ENCODE data around the gene PIEZO2.
"Not testable (repeated sequence)": the region's sequence is repeated elsewhere in the genome, so short reads cannot be mapped to it uniquely, and the experiment has no call there.

The PIEZO2 gene

GRCh38 chr18:11145413-11146191 is 3.8 kb downstream of the PIEZO2 start:
- H3K9me3 ChIP-seq (ENCODE audit: insufficient read depth, low read length) = no peaks in the 10 kb centered on the region
- peaks cover 5% of the 10 kb centered on the region for H3K4me1 ChIP-seq (ENCODE audit: insufficient read depth, insufficient read length)
- H3K27me3 ChIP-seq (ENCODE audit: insufficient read depth, insufficient read length) = peaks cover 37% of the 10 kb centered on the region
- TF ChIP-seq ZNF274 (IDR thresholded peaks at IDR 0.05; ENCODE audit: low read depth, low read length) (no peak), YY1 (IDR thresholded peaks at IDR 0.05; ENCODE audit: insufficient read depth, insufficient read length) (no peak), SUZ12 (IDR thresholded peaks at IDR 0.05; ENCODE audit: extremely low read depth, insufficient read depth, insufficient read length) (no peak)
- DNase-seq (ENCODE audit: low read depth, low spot score) = no peak
- H3K9ac ChIP-seq (ENCODE audit: insufficient read length, low read depth) = no peak overlapping the region
- peaks cover 5% of the 10 kb centered on the region for H3K36me3 ChIP-seq (ENCODE audit: insufficient read depth, insufficient read length, low read length)
- H3K4me3 ChIP-seq (ENCODE audit: insufficient read length, low read depth) = no peak overlapping the region

GRCh38 chr18:11137400-11137799 is 12.0 kb downstream of the PIEZO2 start:
- DNase-seq (ENCODE audit: low read depth, low spot score) = no peak
- Histone ChIP-seq H3K9ac (ENCODE audit: insufficient read length, low read depth) (no peak overlapping the region), H3K4me3 (ENCODE audit: insufficient read length, low read depth) (no peak overlapping the region), H3K4me1 (ENCODE audit: insufficient read depth, insufficient read length) (no peaks in the 10 kb centered on the region), H3K36me3 (ENCODE audit: insufficient read depth, insufficient read length, low read length) (peaks cover 7% of the 10 kb centered on the region), H3K9me3 (ENCODE audit: insufficient read depth, low read length) (no peaks in the 10 kb centered on the region), H3K27me3 (ENCODE audit: insufficient read depth, insufficient read length) (no peaks in the 10 kb centered on the region)
- no peak for TF ChIP-seq ZNF274 (IDR thresholded peaks at IDR 0.05; ENCODE audit: low read depth, low read length)
- no peak for TF ChIP-seq YY1 (IDR thresholded peaks at IDR 0.05; ENCODE audit: insufficient read depth, insufficient read length)
- TF ChIP-seq SUZ12 (IDR thresholded peaks at IDR 0.05; ENCODE audit: extremely low read depth, insufficient read depth, insufficient read length) = no peak

GRCh38 chr18:11136241-11136640 is 13.1 kb downstream of the PIEZO2 start:
- peaks cover 4% of the 10 kb centered on the region for H3K36me3 ChIP-seq (ENCODE audit: insufficient read depth, insufficient read length, low read length)
- no peaks in the 10 kb centered on the region for H3K27me3 ChIP-seq (ENCODE audit: insufficient read depth, insufficient read length)
- H3K4me3 ChIP-seq (ENCODE audit: insufficient read length, low read depth) = no peak overlapping the region
- no peaks in the 10 kb centered on the region; the same call in 1 of the 2 replicates for H3K9me3 ChIP-seq (ENCODE audit: insufficient read depth, low read length)
- DNase-seq (ENCODE audit: low read depth, low spot score) = no peak
- no peak overlapping the region for H3K9ac ChIP-seq (ENCODE audit: insufficient read length, low read depth)
- no peaks in the 10 kb centered on the region for H3K4me1 ChIP-seq (ENCODE audit: insufficient read depth, insufficient read length)
- TF ChIP-seq ZNF274 (IDR thresholded peaks at IDR 0.05; ENCODE audit: low read depth, low read length) (no peak), SUZ12 (IDR thresholded peaks at IDR 0.05; ENCODE audit: extremely low read depth, insufficient read depth, insufficient read length) (no peak), YY1 (IDR thresholded peaks at IDR 0.05; ENCODE audit: insufficient read depth, insufficient read length) (no peak)

GRCh38 chr18:11134940-11135339 is 14.4 kb downstream of the PIEZO2 start:
- Histone ChIP-seq H3K9ac (ENCODE audit: insufficient read length, low read depth) (no peak overlapping the region), H3K4me1 (ENCODE audit: insufficient read depth, insufficient read length) (no peaks in the 10 kb centered on the region), H3K4me3 (ENCODE audit: insufficient read length, low read depth) (no peak overlapping the region), H3K9me3 (ENCODE audit: insufficient read depth, low read length) (peaks cover 1% of the 10 kb centered on the region; the same call in 1 of the 2 replicates), H3K36me3 (ENCODE audit: insufficient read depth, insufficient read length, low read length) (peaks cover 2% of the 10 kb centered on the region), H3K27me3 (ENCODE audit: insufficient read depth, insufficient read length) (no peaks in the 10 kb centered on the region)
- DNase-seq (ENCODE audit: low read depth, low spot score) = no peak
- TF ChIP-seq SUZ12 (IDR thresholded peaks at IDR 0.05; ENCODE audit: extremely low read depth, insufficient read depth, insufficient read length) (no peak), YY1 (IDR thresholded peaks at IDR 0.05; ENCODE audit: insufficient read depth, insufficient read length) (no peak), ZNF274 (IDR thresholded peaks at IDR 0.05; ENCODE audit: low read depth, low read length) (no peak)

GRCh38 chr18:11129059-11129458 is 20.3 kb downstream of the PIEZO2 start:
- DNase-seq (ENCODE audit: low read depth, low spot score); H3K9ac ChIP-seq (ENCODE audit: insufficient read length, low read depth): not testable (repeated sequence)

GRCh38 chr18:11125492-11126315 is 23.7 kb downstream of the PIEZO2 start:
- Histone ChIP-seq H3K36me3 (ENCODE audit: insufficient read depth, insufficient read length, low read length) (no peaks in the 10 kb centered on the region), H3K9me3 (ENCODE audit: insufficient read depth, low read length) (peaks cover 13% of the 10 kb centered on the region; the same call in 1 of the 2 replicates), H3K4me3 (ENCODE audit: insufficient read length, low read depth) (no peak overlapping the region), H3K4me1 (ENCODE audit: insufficient read depth, insufficient read length) (no peaks in the 10 kb centered on the region), H3K9ac (ENCODE audit: insufficient read length, low read depth) (no peak overlapping the region), H3K27me3 (ENCODE audit: insufficient read depth, insufficient read length) (no peaks in the 10 kb centered on the region)
- DNase-seq (ENCODE audit: low read depth, low spot score) = no peak
- TF ChIP-seq YY1 (IDR thresholded peaks at IDR 0.05; ENCODE audit: insufficient read depth, insufficient read length) = no peak
- no peak for TF ChIP-seq SUZ12 (IDR thresholded peaks at IDR 0.05; ENCODE audit: extremely low read depth, insufficient read depth, insufficient read length)
- no peak for TF ChIP-seq ZNF274 (IDR thresholded peaks at IDR 0.05; ENCODE audit: low read depth, low read length)

More at GRCh38 chr18:11129059-11129458, 20.3 kb downstream of the PIEZO2 start:
- H3K9me3 ChIP-seq (ENCODE audit: insufficient read depth, low read length) = peaks cover 13% of the 10 kb centered on the region; the same call in 1 of the 2 replicates
- not testable (repeated sequence) for H3K4me1 ChIP-seq (ENCODE audit: insufficient read depth, insufficient read length); H3K36me3 ChIP-seq (ENCODE audit: insufficient read depth, insufficient read length, low read length); H3K4me3 ChIP-seq (ENCODE audit: insufficient read length, low read depth); H3K27me3 ChIP-seq (ENCODE audit: insufficient read depth, insufficient read length)

GRCh38 chr18:11124054-11124453 is 25.3 kb downstream of the PIEZO2 start:
- Histone ChIP-seq H3K9ac (ENCODE audit: insufficient read length, low read depth) (no peak overlapping the region), H3K36me3 (ENCODE audit: insufficient read depth, insufficient read length, low read length) (no peaks in the 10 kb centered on the region), H3K4me1 (ENCODE audit: insufficient read depth, insufficient read length) (no peaks in the 10 kb centered on the region), H3K9me3 (ENCODE audit: insufficient read depth, low read length) (peaks cover 4% of the 10 kb centered on the region; the same call in 1 of the 2 replicates), H3K27me3 (ENCODE audit: insufficient read depth, insufficient read length) (no peaks in the 10 kb centered on the region), H3K4me3 (ENCODE audit: insufficient read length, low read depth) (no peak overlapping the region)
- DNase-seq (ENCODE audit: low read depth, low spot score) = no peak
- TF ChIP-seq YY1 (IDR thresholded peaks at IDR 0.05; ENCODE audit: insufficient read depth, insufficient read length) (no peak), ZNF274 (IDR thresholded peaks at IDR 0.05; ENCODE audit: low read depth, low read length) (no peak), SUZ12 (IDR thresholded peaks at IDR 0.05; ENCODE audit: extremely low read depth, insufficient read depth, insufficient read length) (no peak)

Data from NT2/D1 (cell line).